HG02884 (cell line): Measurements from ENCODE around the gene B3GAT1.
"Not testable (repeated sequence)": the region's sequence is repeated elsewhere in the genome, so short reads cannot be mapped to it uniquely, and the experiment has no call there.

Source experiments
- ATAC-seq: cut with Tn5 transposase; IDR thresholded peaks from one replicate; pipeline ENCODE4 v1.9.1; 2021; ENCODE audit warnings: mild to moderate bottlenecking, moderate library complexity; ENCODE audit not compliant: unreplicated experiment

Gene B3GAT1

GRCh38 chr11:134412203-134413042 lies at the start of gene B3GAT1:
Gene B3GAT1, minus strand, starts transcription at chr11:134412242. Its CDS starts 24,583 bp downstream, at chr11:134387659.
- ATAC-seq: no peak

GRCh38 chr11:134461621-134462020 lies 49.6 kb upstream of the B3GAT1 start:
- no peak for ATAC-seq

GRCh38 chr11:134460881-134461280 lies 48.8 kb upstream of the B3GAT1 start:
- no peak for ATAC-seq

- ATAC-seq: no peak
These were observed 48.1 kb upstream of the B3GAT1 start for GRCh38 chr11:134460062-134460561.

GRCh38 chr11:134459246-134460061 lies 47.4 kb upstream of the B3GAT1 start:
- no peak for ATAC-seq

- not testable (repeated sequence) for ATAC-seq
These were observed 45.5 kb upstream of the B3GAT1 start for GRCh38 chr11:134457411-134458007.

- ATAC-seq: no peak
These were observed 43.5 kb upstream of the B3GAT1 start for GRCh38 chr11:134455516-134455915.

- no peak for ATAC-seq
These were observed 42.2 kb upstream of the B3GAT1 start for GRCh38 chr11:134454146-134454690.

- no peak for ATAC-seq
These were observed 41.4 kb upstream of the B3GAT1 start for GRCh38 chr11:134453441-134453840.

- no peak for ATAC-seq
These were observed 40.8 kb upstream of the B3GAT1 start for GRCh38 chr11:134452838-134453155.

- ATAC-seq: no peak
These were observed 40.2 kb upstream of the B3GAT1 start for GRCh38 chr11:134452026-134452837.

GRCh38 chr11:134450186-134450585 lies 38.1 kb upstream of the B3GAT1 start:
- ATAC-seq: no peak

- no peak for ATAC-seq
These were observed 37.7 kb upstream of the B3GAT1 start for GRCh38 chr11:134449713-134450112.

GRCh38 chr11:134449051-134449450 lies 37.0 kb upstream of the B3GAT1 start:
- ATAC-seq: no peak

- no peak for ATAC-seq
These were observed 35.7 kb upstream of the B3GAT1 start for GRCh38 chr11:134447696-134448095.

GRCh38 chr11:134445601-134446325 lies 33.7 kb upstream of the B3GAT1 start:
- ATAC-seq: no peak

GRCh38 chr11:134444160-134445108 lies 32.4 kb upstream of the B3GAT1 start:
- not testable (repeated sequence) for ATAC-seq

GRCh38 chr11:134443246-134443645 lies 31.2 kb upstream of the B3GAT1 start:
- ATAC-seq: no peak

- ATAC-seq: no peak
These were observed 30.2 kb upstream of the B3GAT1 start for GRCh38 chr11:134442246-134442645.
